HEK293T (cell line): ENCODE results near the gene AP3B1.

Experiments used
- FOXA1 ChIP-seq: fragments of 450-650 bp; IDR thresholded peaks from 2 replicates; pipeline ENCODE4 v1.6.1; 2016; ENCODE audit warnings: mild to moderate bottlenecking
- FOXM1 ChIP-seq: fragments of 450-650 bp; IDR thresholded peaks from 2 replicates; pipeline ENCODE4 v1.6.1; 2017; ENCODE audit warnings: mild to moderate bottlenecking, borderline replicate concordance
- HDGF ChIP-seq: fragments of 450-650 bp; IDR thresholded peaks from 2 replicates; pipeline ENCODE4 v1.6.1; 2017; ENCODE audit warnings: antibody characterized with exemption, borderline replicate concordance
- L3MBTL2 ChIP-seq: fragments of 450-650 bp; conservative IDR thresholded peaks from 2 replicates; pipeline ENCODE4 v1.6.1; 2016; ENCODE audit warnings: mild to moderate bottlenecking
- NFRKB ChIP-seq: fragments of 450-650 bp; IDR thresholded peaks from 2 replicates; pipeline ENCODE4 v1.6.1; 2016; ENCODE audit warnings: mild to moderate bottlenecking, moderate library complexity
- ZNF384 ChIP-seq: fragments of 450-650 bp; IDR thresholded peaks from 2 replicates; pipeline ENCODE4 v1.6.1; 2016

GRCh38 chr5:78260771-78261170, 33.7 kb downstream of the AP3B1 start:
- TF ChIP-seq ZNF384 (no peak), HDGF (no peak), NFRKB (no peak), FOXM1 (no peak), FOXA1 (no peak), L3MBTL2 (no peak)
